RWPE2 (cell line): ENCODE measurements around the gene RBMS3.
A peak's percentile ranks its signal among the peaks of the same experiment; 100 is the strongest.
"Not testable (repeated sequence)": the region's sequence is repeated elsewhere in the genome, so short reads cannot be mapped to it uniquely, and the experiment has no call there.

ENCODE experiments used
- ATAC-seq: fragments of 200-7000 bp; cut with Tn5 transposase; 3 replicates; pipeline ENCODE4 v1.9.1; 2021; ENCODE audit warnings: low read depth
- DNase-seq: peaks from one replicate; pipeline ENCODE4 v3.0.0-alpha.2; 2020; ENCODE audit warnings: low spot score
- H3K27ac ChIP-seq: fragments of 450-650 bp; 2 replicates; pipeline ENCODE4 v1.5.1; 2017; ENCODE audit warnings: mild to moderate bottlenecking; ENCODE audit not compliant: poor library complexity, severe bottlenecking
- H3K27me3 ChIP-seq: fragments of 250-450 bp; sonication (Bioruptor Pico); 2 replicates; pipeline ENCODE4 v1.5.1; 2021; ENCODE audit warnings: mild to moderate bottlenecking, moderate library complexity; ENCODE audit not compliant: insufficient read depth, poor library complexity, severe bottlenecking
- H3K36me3 ChIP-seq: fragments of 250-450 bp; sonication (Bioruptor Pico); 2 replicates; pipeline ENCODE4 v1.5.1; 2020; ENCODE audit warnings: low read depth, mild to moderate bottlenecking, moderate library complexity
- H3K4me1 ChIP-seq: fragments of 250-450 bp; sonication (Bioruptor Pico); 2 replicates; pipeline ENCODE4 v1.5.1; 2021; ENCODE audit warnings: mild to moderate bottlenecking, moderate library complexity; ENCODE audit not compliant: insufficient read depth, poor library complexity, severe bottlenecking
- H3K4me3 ChIP-seq: fragments of 250-450 bp; sonication (Bioruptor Pico); 2 replicates; pipeline ENCODE4 v1.5.1; 2021; ENCODE audit warnings: mild to moderate bottlenecking, moderate library complexity; ENCODE audit not compliant: severe bottlenecking
- H3K9me3 ChIP-seq: fragments of 250-450 bp; sonication (Bioruptor Pico); 2 replicates; pipeline ENCODE4 v1.5.1; 2021; ENCODE audit warnings: mild to moderate bottlenecking, moderate library complexity; ENCODE audit not compliant: severe bottlenecking
- CTCF ChIP-seq: fragments of 450-650 bp; IDR thresholded peaks from one replicate; pipeline ENCODE4 v1.5.1; 2017; ENCODE audit warnings: mild to moderate bottlenecking, moderate library complexity; ENCODE audit not compliant: poor library complexity, severe bottlenecking

The RBMS3 gene

GRCh38 chr3:29319262-29319661 lies 38.4 kb downstream of the RBMS3 start:
- no peak for TF ChIP-seq CTCF
- no peaks in the 10 kb centered on the region for H3K27me3 ChIP-seq
- ATAC-seq (no peak), DNase-seq (no peak)
- peaks cover 29% of the 10 kb centered on the region for H3K4me1 ChIP-seq
- no peak overlapping the region for H3K27ac ChIP-seq
- no peaks in the 10 kb centered on the region for H3K9me3 ChIP-seq
- H3K36me3 ChIP-seq, result no peaks in the 10 kb centered on the region
- no peak overlapping the region for H3K4me3 ChIP-seq

- no peak for ATAC-seq
- Histone ChIP-seq H3K4me3 (no peak overlapping the region), H3K36me3 (no peaks in the 10 kb centered on the region), H3K9me3 (no peaks in the 10 kb centered on the region), H3K4me1 (peaks cover 32% of the 10 kb centered on the region), H3K27me3 (no peaks in the 10 kb centered on the region), H3K27ac (no peak overlapping the region)
- TF ChIP-seq CTCF, result no peak
- DNase-seq, result no peak
Measured at GRCh38 chr3:29319798-29320197, 38.9 kb downstream of the RBMS3 start.

GRCh38 chr3:29322586-29322985 lies 41.7 kb downstream of the RBMS3 start:
- no peak for TF ChIP-seq CTCF
- H3K9me3 ChIP-seq, result no peaks in the 10 kb centered on the region
- no peak overlapping the region for H3K27ac ChIP-seq
- DNase-seq, result no peak
- H3K4me1 ChIP-seq, result peaks cover 29% of the 10 kb centered on the region
- no peak for ATAC-seq
- no peaks in the 10 kb centered on the region for H3K36me3 ChIP-seq
- no peaks in the 10 kb centered on the region for H3K27me3 ChIP-seq
- H3K4me3 ChIP-seq, result no peak overlapping the region

GRCh38 chr3:29324180-29324651 lies 43.3 kb downstream of the RBMS3 start:
- peaks cover 26% of the 10 kb centered on the region for H3K4me1 ChIP-seq
- no peaks in the 10 kb centered on the region for H3K36me3 ChIP-seq
- peak; percentile 40 for DNase-seq
- peak overlapping the region; percentile 7 for H3K4me3 ChIP-seq
- no peaks in the 10 kb centered on the region for H3K27me3 ChIP-seq
- no peaks in the 10 kb centered on the region for H3K9me3 ChIP-seq
- TF ChIP-seq CTCF, result no peak
- ATAC-seq, result peak; percentile 97
- H3K27ac ChIP-seq, result peak overlapping the region; percentile 82

GRCh38 chr3:29326540-29326939 lies 45.7 kb downstream of the RBMS3 start:
- H3K4me1 ChIP-seq, result peaks cover 25% of the 10 kb centered on the region
- not testable (repeated sequence) for H3K4me3 ChIP-seq, H3K27me3 ChIP-seq, H3K36me3 ChIP-seq, DNase-seq, H3K9me3 ChIP-seq, ATAC-seq, H3K27ac ChIP-seq
